Nephron (organoid): Measurements from ENCODE around the gene PRRG3.

ENCODE experiments used
- H3K27ac Mint-ChIP-seq, 3 experiments: 2 replicates each; pipeline ENCODE4 v1.8.0; 2020; ENCODE audit warnings: mixed read lengths in 3 of 3, mild to moderate bottlenecking in 2 of 3, moderate library complexity in 1 of 3
- H3K27me3 Mint-ChIP-seq: 2 replicates; pipeline ENCODE4 v1.8.0; 2021; ENCODE audit warnings: low read depth, mild to moderate bottlenecking, moderate library complexity, mixed read lengths
- H3K36me3 Mint-ChIP-seq: 2 replicates; pipeline ENCODE4 v1.8.0; 2020; ENCODE audit warnings: low read depth, mixed read lengths
- H3K4me1 Mint-ChIP-seq: 2 replicates; pipeline ENCODE4 v1.8.0; 2020; ENCODE audit warnings: mixed read lengths
- H3K4me3 Mint-ChIP-seq, 3 experiments: 2 replicates each; pipeline ENCODE4 v1.8.0; 2020; ENCODE audit warnings: mild to moderate bottlenecking in 3 of 3, mixed read lengths in 3 of 3, moderate library complexity in 2 of 3
- H3K9me3 Mint-ChIP-seq: 2 replicates; pipeline ENCODE4 v1.8.0; 2020; ENCODE audit warnings: mixed read lengths
- CTCF ChIP-seq, 3 experiments: fragments of 200-600 bp; sonication (generic); IDR thresholded peaks; one replicate each; pipeline ENCODE4 v1.5.0; 2021; ENCODE audit warnings: antibody characterized with exemption in 3 of 3; ENCODE audit not compliant: unreplicated experiment in 3 of 3

PRRG3 gene

GRCh38 chrX:151737494-151737893, 42.2 kb downstream of the PRRG3 start:
- Mint-ChIP-seq H3K36me3 (no peaks in the 10 kb centered on the region), H3K27me3 (peaks cover 5% of the 10 kb centered on the region), H3K27ac (no peak overlapping the region), H3K4me1 (no peaks in the 10 kb centered on the region), H3K4me3 (no peak overlapping the region), H3K9me3 (peaks cover 26% of the 10 kb centered on the region)
- TF ChIP-seq CTCF (IDR thresholded peaks at IDR 0.05; ENCODE audit: unreplicated experiment in 3 of 3): no peak

GRCh38 chrX:151738751-151739150, 43.5 kb downstream of the PRRG3 start:
- no peak for TF ChIP-seq CTCF (IDR thresholded peaks at IDR 0.05; ENCODE audit: unreplicated experiment in 3 of 3)
- Mint-ChIP-seq H3K27me3 (peaks cover 5% of the 10 kb centered on the region), H3K27ac (no peak overlapping the region), H3K36me3 (no peaks in the 10 kb centered on the region), H3K4me3 (no peak overlapping the region), H3K4me1 (no peaks in the 10 kb centered on the region), H3K9me3 (peaks cover 26% of the 10 kb centered on the region)

- Mint-ChIP-seq H3K36me3 (no peaks in the 10 kb centered on the region), H3K27me3 (peaks cover 5% of the 10 kb centered on the region), H3K27ac (no peak overlapping the region), H3K9me3 (peaks cover 14% of the 10 kb centered on the region), H3K4me3 (no peak overlapping the region), H3K4me1 (no peaks in the 10 kb centered on the region)
- no peak for TF ChIP-seq CTCF (IDR thresholded peaks at IDR 0.05; ENCODE audit: unreplicated experiment in 3 of 3)
Measured at GRCh38 chrX:151741606-151742005, 46.3 kb downstream of the PRRG3 start.

- Mint-ChIP-seq H3K27me3 (peaks cover 2% of the 10 kb centered on the region), H3K36me3 (no peaks in the 10 kb centered on the region), H3K4me3 (no peak overlapping the region), H3K27ac (no peak overlapping the region), H3K4me1 (no peaks in the 10 kb centered on the region), H3K9me3 (peaks cover 14% of the 10 kb centered on the region)
- no peak for TF ChIP-seq CTCF (IDR thresholded peaks at IDR 0.05; ENCODE audit: unreplicated experiment in 3 of 3)
Measured at GRCh38 chrX:151742311-151742710, 47.1 kb downstream of the PRRG3 start.

GRCh38 chrX:151743651-151744470, 48.6 kb downstream of the PRRG3 start:
- no peak for TF ChIP-seq CTCF (IDR thresholded peaks at IDR 0.05; ENCODE audit: unreplicated experiment in 3 of 3)
- Mint-ChIP-seq H3K27ac (no peak overlapping the region), H3K4me3 (no peak overlapping the region), H3K4me1 (peaks cover under 1% of the 10 kb centered on the region), H3K27me3 (no peaks in the 10 kb centered on the region), H3K9me3 (peaks cover 14% of the 10 kb centered on the region), H3K36me3 (no peaks in the 10 kb centered on the region)

- Mint-ChIP-seq H3K4me3 (no peak overlapping the region), H3K27ac (no peak overlapping the region), H3K36me3 (no peaks in the 10 kb centered on the region)
Measured at GRCh38 chrX:151745651-151746050, 50.4 kb downstream of the PRRG3 start.

More at GRCh38 chrX:151745651-151746050, 50.4 kb downstream of the PRRG3 start:
- Mint-ChIP-seq H3K4me1 (peaks cover 10% of the 10 kb centered on the region), H3K27me3 (no peaks in the 10 kb centered on the region), H3K9me3 (peaks cover 11% of the 10 kb centered on the region)
- no peak for TF ChIP-seq CTCF (IDR thresholded peaks at IDR 0.05; ENCODE audit: unreplicated experiment in 3 of 3)
